CD4-positive, alpha-beta T cell treated with Interleukin-4 for 1 hour (primary cell): ENCODE data around the gene MIB2.
"Not testable (repeated sequence)": the region's sequence is repeated elsewhere in the genome, so short reads cannot be mapped to it uniquely, and the experiment has no call there.

ENCODE experiments used
- DNase-seq, 2 donors: peaks; one replicate each; pipeline ENCODE4 v3.0.0-alpha.2; 2020 to 2022

MIB2 gene

DNA sequence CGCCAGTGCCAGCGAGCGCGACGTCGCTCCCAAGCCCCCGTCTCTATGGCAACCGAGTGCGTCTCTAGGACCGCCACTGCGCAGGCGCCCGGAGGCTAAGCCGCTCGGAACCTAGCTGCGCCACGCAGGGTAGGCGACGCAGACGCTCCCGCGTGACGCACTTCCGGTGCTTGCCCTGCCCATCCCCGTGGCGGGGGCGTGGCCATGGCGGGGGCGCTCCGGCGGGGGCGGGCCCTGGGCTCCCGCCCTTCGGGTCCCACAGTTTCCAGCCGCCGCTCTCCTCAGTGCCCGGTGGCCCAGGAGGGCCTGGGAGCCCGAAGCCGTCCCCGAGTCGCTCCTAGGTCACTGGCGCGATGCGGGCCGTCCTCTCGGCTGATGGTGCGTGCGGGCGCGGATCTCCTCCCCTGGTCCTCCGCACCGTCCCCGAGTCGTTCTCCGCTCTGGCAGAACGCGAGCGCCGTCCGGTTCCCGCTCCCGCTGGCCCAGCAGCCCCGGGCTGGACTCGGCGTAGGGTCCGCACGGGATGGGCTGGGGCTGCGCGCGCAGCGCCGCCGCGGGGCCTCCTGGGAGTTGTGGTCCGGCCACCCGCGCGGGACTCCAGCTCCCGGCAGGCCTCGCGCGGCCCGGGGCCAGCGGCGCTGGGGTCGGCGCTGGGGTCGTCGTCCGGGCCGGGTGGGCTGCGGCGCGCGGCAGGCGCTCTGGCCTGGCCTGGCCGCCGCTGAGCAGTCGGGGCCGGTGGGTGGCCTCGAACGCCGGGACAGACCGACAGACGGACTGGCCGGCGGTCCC lies at the start of gene MIB2:
Gene MIB2 (plus strand): TSS at position 245 of the 789 bp plus-strand sequence. CDS start 7,953 bp downstream, outside the sequence.
- DNase-seq = peak; percentile 98

DNA sequence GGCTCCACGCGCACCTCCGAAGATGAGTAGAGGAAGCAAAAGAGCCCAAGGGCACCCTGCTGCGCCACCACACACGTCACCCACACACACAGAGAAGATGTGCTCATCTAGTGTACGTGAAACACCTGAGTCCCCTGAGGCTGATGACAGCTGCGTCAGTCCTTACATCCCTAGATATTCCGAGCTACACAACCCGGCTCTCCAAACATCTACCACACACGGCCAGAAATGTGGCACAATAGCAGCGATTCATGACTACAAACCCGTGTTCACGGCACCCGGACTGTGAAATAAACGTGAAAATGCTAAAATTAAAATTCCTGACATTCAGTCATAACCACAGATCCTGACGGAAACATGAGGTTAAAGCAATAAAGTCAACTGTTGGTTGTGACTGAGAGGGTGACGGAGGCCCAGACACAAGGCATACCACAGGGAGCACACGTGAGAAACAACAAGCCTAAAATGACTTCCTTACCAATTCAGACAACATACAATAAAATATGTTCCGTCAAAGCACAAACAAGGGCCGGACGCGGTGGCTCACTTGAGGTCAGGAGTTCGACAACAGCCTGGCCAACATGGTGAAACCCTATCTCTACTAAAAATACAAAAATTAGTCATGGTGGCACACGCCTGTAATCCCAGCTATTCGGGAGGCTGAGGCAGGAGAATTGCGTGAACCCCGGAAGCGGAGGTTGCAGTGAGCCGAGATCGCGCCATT lies 48.0 kb upstream of the MIB2 start:
- DNase-seq = no peak

DNA sequence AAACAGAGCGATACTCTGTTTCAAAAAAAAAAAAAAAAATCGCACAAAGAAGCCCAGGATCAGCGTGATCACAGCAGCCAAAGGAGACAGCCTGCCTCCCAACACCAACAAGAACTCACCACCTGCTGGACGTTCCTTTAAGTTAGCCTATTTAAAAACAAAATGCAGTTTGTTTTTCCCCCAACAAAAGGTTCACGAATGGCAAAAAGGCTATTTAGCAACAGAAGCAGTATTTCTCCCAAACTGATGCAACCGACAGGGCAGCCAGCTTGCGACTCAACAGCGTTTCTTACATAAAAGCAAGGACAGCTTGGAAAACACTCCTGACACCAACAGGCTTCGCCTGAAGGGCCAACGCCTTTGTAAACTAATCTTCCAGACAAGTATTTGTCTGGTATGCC lies 47.4 kb upstream of the MIB2 start:
- DNase-seq = no peak

DNA sequence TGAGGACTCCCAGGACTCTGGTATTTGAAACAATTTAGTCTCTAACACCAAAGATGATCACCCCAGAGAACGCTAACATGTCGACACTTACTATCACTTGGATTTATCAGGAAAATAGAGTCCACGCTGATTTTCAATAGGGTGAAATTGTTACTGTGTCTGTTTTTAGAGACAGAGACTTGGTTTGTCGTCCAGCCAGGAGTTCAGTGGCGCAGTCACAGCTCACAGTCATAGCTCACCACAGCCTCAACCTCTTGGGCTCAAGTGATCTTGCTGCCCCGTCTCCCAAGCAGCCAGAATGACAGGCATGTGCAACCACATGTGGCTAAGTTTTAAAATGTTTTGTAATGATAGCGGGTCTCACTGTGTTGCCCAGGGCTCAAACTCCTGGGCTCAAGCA lies 46.0 kb upstream of the MIB2 start:
- DNase-seq = no peak

DNA sequence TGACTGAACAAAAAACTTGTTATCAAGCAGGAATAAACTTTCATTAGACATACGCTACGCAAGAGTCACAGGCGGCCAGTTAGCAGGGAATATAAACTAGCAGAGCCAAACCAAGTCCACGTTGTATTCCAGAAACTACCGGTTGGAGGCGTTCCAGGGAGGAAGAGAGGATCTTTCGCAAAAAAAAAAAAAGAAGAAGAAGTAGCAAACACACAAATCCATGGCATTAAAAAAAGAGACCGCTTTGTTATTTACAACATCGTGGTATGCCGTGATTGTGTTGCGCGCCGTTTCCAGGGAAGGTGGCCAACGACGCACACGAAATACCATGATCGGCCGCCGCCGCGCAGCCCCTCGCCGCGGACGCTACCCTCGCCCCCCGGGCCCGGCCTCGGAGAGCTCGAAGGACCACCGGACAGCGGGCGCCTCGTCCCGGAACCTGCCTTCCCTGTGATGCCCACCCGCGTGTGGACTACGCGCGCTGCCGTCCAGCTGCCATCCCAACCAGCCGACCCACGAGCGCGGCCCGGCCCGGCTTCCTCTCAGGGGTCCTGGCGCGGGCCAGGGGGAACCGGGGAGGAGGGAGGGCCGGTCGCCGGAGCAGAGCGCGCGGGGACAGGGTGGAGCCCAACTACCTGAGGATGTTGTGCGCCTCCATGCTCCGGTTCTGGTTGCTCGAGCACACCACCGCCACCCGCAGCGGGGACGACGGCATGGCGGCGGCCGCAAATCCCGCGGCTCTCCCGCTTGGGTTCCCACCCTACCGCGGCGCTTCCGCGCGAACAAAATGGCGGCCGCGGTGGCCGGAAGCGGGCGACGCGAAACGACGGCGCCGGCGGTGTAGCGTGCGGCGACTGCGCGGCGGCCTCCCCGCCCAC lies 41.2 kb upstream of the MIB2 start:
- DNase-seq = peak in 1 of 2 donors; percentile 73

DNA sequence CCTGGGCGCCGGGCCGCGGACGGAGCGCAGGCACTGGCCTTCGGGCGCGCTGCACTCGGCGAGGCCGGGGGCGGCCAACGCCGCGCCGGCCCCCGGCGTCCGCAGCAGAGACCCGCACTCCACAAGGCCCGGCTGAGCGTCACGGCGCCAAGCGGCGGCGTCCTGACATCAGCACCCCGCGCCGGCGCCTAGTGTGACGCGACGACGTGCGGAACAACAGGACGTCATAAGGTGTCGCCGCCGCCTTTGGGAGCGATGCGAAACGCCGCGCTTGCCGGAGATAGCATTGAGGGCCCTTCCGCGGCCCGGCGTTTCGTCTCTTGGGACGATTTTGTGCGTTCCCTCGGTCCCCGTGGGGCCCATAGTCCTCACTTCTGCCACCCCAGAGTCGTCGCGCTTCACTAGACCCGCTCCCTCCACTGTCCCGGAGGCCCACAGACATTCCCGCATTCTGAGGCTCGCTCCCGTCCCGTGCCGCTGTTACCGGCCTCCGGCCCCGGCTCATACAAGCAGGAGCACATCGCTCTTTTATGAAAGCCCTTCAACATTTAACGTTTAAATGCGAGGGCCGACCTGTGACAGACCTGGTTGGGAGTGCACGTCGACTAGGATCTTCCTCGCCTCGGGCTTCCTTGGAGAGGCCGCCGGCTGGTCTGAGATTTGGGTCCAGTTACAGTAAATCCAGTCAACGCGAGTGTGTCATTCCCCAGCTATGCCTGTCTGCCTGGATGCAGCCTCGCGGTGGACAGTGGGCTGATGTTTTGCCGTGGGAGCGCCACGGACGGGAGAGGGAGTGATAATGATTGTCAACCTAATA lies 40.4 kb upstream of the MIB2 start, which contains the start of gene SSU72:
Gene SSU72 (minus strand): TSS at position 143 of the 817 bp plus-strand sequence. CDS start 306 bp downstream, outside the sequence.
- peak; percentile 92 to 93 for DNase-seq

DNA sequence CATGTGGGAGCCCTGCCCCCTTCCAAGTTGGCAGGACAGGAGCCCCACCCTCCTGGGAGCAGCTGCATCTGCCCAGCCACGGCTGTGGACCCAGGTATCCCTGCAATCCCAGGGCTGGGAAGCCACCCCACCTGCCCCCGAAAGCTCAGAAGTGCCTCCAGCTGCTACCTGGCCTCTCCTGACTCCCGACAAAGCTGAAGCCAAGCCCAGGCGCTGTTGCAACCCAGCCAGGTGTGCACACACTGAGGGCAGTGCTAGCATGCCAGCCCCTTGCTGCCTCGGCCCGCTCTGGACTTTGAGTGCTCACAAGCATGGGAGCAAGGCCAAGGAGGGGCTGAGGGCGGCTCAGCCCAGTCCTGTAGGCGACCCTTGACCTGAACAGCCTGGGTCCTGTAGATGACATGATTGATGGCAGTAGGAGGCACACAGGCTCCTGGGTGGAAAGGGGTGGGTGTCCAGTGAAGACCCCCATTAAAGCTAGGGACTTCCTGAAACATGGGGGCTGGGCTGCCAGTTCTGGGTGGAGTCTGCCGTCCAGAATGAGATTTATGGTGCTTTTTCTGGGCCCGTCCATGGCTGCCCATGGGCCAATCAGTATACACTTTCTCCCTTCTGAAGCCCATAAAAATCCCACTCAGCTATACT lies 37.8 kb upstream of the MIB2 start:
- no peak for DNase-seq

DNA sequence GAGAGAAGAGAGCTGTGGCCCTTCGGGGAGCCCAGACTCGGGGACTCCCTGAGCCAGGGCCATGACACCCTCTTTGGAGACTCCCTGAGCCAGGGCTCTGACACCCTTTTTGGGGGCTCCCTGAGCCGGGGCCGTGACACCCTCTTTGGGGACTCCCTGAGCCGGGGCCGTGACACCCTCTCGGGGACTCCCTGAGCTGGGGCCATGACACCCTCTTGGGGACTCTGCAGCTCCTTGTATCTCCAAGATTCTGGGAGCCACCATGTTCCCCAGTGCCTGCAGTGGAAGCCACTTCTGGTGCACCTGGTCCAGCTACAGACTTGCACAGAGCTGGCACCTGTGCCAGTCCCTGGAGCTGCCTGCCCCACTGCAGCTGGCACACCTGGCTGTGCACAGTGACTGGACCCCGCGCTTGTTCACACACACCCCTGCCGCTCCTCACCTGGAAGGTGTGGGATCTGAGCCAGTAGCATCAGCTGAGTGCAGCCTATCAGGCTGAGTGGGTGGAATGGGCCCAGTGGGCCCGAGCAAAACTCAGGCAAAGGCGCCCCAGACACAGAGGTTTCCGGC lies 36.8 kb upstream of the MIB2 start:
- DNase-seq = no peak

DNA sequence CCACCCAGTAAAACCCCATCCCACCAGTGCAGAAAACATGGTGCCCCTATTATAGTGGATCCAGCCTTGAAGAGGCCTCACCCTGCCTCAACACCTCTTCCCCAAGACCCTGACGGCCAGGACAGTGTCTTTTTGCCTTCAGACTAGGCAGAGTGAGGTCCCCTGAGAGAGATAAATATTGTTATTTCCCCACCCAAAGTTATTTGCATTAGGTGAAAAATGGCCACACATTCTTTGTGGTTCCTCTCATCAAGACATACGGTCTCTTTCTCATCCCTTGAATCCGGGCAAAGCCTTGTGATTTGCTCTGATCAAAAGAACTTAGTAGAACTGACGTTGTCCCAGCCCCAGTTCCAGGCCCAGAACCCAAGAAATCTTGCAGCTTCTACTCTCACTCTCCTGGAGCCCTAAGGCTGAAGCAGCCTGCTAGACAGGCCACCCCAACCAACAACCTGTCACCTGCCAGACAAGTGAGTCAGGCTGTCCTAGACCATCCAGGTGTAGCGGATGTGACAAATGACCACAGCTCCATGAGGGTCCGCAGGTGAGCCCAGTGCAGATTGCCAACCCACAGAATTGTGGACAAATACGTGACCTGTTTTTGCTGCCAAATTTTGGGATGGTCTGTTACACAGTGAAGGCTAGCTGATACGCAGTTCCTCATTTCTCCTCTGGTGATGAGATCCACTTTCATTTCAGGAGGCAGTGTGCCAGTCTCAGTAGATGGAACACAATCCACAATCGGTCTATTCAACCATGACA lies 32.5 kb upstream of the MIB2 start:
- DNase-seq = no peak

DNA sequence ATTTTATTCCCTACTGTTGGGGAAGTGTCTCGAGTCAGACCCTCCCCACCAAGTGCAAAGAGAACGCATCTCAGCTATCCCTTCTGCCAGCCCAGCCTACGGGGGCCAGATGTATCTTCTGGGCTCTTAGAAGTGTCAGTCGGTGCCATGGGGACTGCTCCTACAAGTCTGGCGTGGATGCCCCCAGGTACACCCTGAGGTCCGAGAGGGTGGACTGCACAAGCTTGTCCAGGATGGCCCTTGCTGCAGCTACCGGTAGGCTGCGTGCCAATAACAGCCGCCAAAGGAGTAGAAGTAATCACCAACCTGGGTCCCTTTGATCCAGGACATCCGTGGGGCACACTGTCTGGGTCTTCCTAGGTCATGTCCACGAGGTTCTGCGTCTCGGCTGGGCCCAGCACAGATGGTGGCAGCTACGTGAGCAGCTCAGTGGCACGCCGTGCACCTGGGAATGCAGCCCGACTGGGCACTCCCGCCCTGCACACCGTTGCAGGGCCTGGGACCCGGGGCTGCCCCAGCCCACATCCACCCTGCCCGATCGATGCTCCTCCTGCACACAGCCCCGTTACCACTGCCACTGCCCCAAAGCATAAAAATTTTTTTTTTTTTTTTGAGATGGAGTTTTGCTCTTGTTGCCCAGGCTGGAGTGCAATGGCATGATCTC lies 31.8 kb upstream of the MIB2 start:
- DNase-seq = no peak

DNA sequence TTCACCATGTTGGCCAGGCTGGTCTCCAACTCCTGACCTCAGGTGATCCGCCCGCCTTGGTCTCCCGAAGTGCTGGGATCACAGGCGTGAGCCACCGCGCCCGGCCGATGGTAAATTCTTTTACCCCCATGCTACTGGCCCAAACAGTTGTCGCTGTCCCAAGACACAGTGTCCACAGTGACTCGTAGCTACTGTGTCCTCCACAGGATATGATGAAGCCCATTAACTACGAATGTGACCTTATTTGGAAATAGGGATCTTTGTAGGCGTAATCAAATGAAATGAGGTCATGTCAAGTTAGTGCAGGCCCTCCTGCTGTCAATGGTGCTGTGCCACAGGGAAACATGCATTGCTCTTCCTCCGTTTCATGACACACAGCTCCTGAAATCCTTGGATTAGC lies 23.8 kb upstream of the MIB2 start:
- no peak for DNase-seq

DNA sequence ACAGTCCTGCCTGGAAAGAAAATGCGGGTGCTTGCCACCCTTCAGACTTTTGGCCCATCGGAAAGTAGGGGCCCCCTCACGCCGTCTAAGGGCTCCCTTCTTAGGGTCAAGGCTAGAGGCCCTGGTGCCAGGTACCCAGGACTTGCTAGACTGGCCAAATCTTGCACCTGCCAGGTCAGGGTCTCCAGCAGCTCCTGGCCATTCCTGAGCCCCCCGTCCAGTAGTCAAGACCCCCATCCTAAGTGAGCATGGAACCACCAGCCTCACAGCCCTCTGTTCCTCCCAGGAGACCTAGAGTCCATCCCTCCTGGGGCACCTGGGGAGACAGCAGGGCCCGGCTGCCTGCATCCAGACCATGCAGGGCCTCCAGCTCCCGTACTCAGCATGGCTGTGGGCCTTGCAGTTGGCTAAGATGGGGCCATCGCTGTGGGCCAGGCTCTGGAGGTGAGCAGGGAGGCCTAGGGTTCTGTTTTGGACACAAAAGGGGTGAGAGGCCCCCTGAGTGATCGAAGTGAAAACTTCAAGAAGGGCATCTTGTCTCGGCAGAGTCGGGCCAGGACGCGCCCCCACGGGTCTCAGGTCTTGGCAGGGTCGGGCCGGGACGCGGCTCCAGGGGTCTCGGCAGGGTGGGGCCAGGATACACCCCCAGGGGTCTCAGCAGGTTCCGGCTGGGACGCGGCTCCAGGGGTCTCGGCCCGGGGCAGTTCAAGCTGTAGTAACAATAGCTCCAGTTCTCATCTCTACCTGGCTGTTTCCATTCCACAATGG lies 21.3 kb upstream of the MIB2 start:
- no peak for DNase-seq

DNA sequence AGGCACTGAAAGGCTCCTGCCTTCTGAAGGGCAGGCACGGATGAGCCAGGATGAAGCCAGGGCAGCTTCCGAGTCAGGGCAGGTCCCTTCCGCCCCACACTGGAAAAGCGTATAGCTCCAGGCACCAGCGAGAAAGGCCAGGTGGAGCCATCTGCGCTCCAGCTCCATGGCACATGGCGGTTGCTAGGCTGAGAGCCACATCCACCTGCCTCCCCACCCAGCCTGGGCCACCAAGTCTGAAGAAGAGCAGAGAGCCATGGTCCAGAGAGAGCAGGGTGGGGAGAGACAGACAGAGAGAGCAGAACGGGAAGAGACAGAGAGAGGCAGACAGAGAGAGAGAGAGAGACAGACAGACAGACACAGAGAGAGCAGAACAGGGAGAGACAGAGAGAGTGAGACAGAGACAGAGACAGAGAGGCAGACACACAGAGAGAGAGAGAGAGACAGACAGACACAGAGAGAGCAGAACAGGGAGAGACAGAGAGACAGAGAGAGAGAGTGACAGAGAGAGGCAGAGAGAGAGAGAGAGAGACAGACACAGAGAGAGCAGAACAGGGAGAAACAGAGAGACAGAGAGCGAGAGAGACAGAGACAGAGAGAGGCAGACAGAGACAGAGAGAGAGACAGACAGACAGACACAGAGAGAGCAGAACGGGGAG lies 20.6 kb upstream of the MIB2 start:
- no peak for DNase-seq

DNA sequence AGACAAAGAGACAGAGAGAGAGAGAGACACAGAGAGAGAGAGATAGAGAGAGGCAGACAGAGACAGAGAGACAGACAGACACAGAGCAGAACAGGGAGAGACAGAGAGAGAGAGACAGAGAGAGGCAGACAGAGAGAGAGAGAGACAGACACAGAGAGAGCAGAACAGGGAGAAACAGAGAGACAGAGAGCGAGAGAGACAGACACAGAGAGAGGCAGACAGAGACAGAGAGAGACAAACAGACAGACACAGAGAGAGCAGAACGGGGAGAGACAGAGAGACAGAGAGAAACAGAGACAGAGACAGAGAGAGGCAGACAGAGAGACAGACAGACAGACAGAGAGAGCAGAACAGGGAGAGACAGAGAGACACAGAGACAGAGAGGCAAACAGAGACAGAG lies 20.0 kb upstream of the MIB2 start:
- DNase-seq = not testable (repeated sequence)

DNA sequence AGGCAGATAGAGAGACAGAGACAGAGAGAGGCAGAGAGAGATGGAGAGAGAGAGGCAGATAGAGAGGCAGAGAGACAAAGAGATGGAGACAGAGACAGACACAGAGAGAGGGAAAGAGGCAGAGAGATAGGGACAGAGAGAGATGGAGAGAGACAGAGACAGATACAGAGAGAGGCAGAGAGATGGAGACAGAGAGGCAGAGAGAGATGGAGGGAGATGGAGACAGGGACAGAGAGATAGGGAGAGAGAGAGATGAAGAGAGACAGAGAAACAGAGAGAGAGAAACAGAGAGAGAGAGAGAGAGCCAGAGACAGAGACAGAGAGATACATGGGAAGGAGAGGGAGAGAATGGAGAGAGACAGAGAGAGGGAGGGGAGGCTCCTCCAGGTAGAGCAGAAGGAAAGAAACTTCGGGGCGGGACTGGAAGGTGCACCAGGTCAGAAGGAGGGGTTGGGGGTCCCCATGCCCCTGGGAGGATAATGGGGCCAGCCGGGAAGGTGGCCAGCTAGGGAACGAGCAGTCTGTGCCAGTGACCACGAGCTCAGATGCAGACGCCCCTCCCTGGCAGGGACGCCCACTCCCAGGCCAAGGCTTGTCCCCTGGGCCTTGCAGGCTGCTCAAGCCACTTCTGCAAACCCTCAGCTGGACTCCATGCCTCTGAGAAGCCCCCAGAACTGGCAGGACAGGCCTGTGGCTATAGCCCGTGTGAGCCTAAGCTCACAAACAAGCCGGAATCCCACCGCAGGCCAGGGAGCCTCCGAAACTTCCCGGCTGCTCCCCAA lies 18.6 kb upstream of the MIB2 start:
- no peak for DNase-seq

DNA sequence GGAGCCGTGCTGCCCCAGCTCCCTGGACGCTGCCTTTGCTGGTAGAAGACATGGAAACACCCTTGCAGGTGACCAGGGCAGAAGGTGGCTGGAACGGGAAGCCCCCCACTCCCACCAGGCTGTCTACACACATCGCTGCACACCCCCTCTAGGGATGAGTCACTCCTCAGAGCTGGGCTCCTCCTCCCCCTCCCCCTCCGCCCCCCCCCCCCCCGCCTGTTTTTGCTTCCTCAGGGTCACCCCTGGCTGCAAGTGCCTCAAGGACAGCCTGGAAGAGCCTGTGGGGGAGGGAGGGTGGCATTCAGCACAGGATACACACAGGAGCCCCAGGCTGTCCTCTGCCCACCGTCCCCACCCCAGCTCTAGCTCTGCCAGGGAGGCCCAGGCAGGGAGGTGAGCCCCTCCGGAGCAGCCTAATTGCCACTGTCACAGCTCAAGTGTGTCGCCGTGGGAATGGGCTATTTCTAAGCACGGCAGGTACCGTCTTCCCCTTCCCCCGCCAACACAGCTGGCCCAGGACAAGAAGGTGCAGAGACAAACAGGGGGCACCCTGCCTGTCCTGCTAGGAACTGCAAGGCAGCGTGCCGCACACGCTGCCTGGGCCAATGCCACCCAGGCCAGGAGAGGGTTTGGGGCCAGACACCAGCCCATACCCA lies 17.9 kb upstream of the MIB2 start:
- no peak for DNase-seq

DNA sequence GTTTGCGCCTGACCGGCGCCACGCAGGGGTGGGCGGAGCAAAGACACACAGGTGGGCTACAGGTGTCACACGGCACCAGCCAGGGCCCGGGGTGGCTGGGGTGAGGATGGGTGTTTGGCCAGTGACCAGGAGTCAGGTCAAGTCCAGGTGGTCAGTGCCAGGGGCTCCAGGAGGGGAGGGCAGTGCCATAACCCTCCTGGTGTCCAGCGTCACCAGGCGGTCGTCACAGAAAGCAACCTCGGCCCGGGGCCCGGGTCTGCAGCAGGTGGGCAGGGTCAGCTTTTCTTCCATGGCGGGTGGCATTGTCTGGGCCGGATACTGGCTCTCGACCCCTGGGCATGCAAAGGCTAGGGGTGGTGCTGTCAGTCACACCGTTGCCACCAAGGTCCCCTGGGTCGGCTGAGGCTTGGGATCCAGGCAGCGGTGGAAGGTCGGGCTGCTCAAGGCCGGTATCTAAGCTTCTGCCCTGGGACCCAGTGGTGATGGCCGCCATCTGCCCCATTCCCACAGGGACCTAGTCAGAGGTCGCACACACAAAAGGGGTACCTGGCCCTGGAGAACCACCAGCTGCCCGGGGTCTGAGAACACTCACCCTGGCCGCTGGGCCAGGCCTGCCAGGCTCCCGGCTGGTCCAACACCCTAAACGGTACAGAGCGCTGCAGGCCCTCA lies 17.1 kb upstream of the MIB2 start:
- no peak for DNase-seq
